Thymus (tissue), 11 donors: ENCODE data around the gene KCTD21. TPM values are rescaled to one million over a fixed set of nuclear protein-coding genes. Genes with fewer than 3 reads are reported as not detected.

Experiments used
- DNase-seq, 9 donors: peaks; one replicate each; pipeline ENCODE4 v3.0.0-alpha.2; 2013; ENCODE audit warnings: low spot score in 9 of 9, low read depth in 6 of 9, missing footprints in 1 of 9
- H3K27ac ChIP-seq, 2 donors: one replicate each; pipeline ENCODE4 v1.5.1; 2013; ENCODE audit warnings: control low read depth in 1 of 2, low read depth in 1 of 2, low read length in 1 of 2, mild to moderate bottlenecking in 1 of 2, moderate library complexity in 1 of 2
- H3K27me3 ChIP-seq, 2 donors: one replicate each; pipeline ENCODE4 v1.5.1; 2013; ENCODE audit warnings: low read length in 1 of 2; ENCODE audit not compliant: control insufficient read depth in 2 of 2, insufficient read depth in 1 of 2
- H3K36me3 ChIP-seq, 2 donors: one replicate each; pipeline ENCODE4 v1.5.1; 2013; ENCODE audit warnings: low read length in 1 of 2, mild to moderate bottlenecking in 1 of 2, moderate library complexity in 1 of 2; ENCODE audit not compliant: control insufficient read depth in 2 of 2, insufficient read depth in 2 of 2
- H3K4me1 ChIP-seq, 2 donors: one replicate each; pipeline ENCODE4 v1.5.1; 2013; ENCODE audit warnings: low read length in 2 of 2; ENCODE audit not compliant: control insufficient read depth in 2 of 2, insufficient read depth in 2 of 2
- H3K4me3 ChIP-seq, 2 donors: one replicate each; pipeline ENCODE4 v1.5.1; 2013; ENCODE audit warnings: low read length in 2 of 2, control low read depth in 1 of 2, mild to moderate bottlenecking in 1 of 2
- H3K9me3 ChIP-seq, 2 donors: one replicate each; pipeline ENCODE4 v1.5.1; 2013; ENCODE audit warnings: low read length in 1 of 2, mild to moderate bottlenecking in 1 of 2; ENCODE audit not compliant: control insufficient read depth in 2 of 2, insufficient read depth in 1 of 2
- WGBS: extraction: QIAGEN DNeasy Blood & Tissue Kit; methylation state at CpG from one replicate; pipeline ENCODE4 v1.1.7; 2013; 5-methylcytosine and 5-hydroxymethylcytosine counted together
- polyA plus RNA-seq: library from polyadenylated mRNA; stranded (reverse); fragments of 200-250 nt; gene quantifications from one replicate; pipeline ENCODE4 v1.2.3, GENCODE V29; 2013
- total RNA-seq: library from RNA; stranded (reverse); fragments of 120-200 nt; gene quantifications from one replicate; pipeline ENCODE4 v1.2.4, GENCODE V29; 2013
- donor health status: healthy.

Gene KCTD21
- total and polyA plus RNA-seq, 2 donors = 3.7 to 5.6 TPM

- no peak for DNase-seq
- Histone ChIP-seq H3K27ac (no peak overlapping the region), H3K36me3 (peaks cover 5 to 15% of the 10 kb centered on the region in 2 donors), H3K4me1 (no peaks in the 10 kb centered on the region), H3K4me3 (no peak overlapping the region), H3K9me3 (no peaks in the 10 kb centered on the region), H3K27me3 (no peaks in the 10 kb centered on the region)
- 94% methylated on average over 7 of the region's 7 CpGs for WGBS
These were observed 17.4 kb downstream of the KCTD21 start for GRCh38 chr11:78170874-78171549.

- no peaks in the 10 kb centered on the region for H3K9me3 ChIP-seq
- H3K4me1 ChIP-seq = no peaks in the 10 kb centered on the region
- 98% methylated on average over 11 of the region's 11 CpGs for WGBS
- H3K27ac ChIP-seq = no peak overlapping the region
- H3K36me3 ChIP-seq = peaks cover 5 to 15% of the 10 kb centered on the region in 2 donors
- H3K4me3 ChIP-seq = no peak overlapping the region
- H3K27me3 ChIP-seq = no peaks in the 10 kb centered on the region
- no peak for DNase-seq
These were observed 18.0 kb downstream of the KCTD21 start for GRCh38 chr11:78170413-78170812.

GRCh38 chr11:78168539-78169477 is 19.6 kb downstream of the KCTD21 start:
- Histone ChIP-seq H3K27me3 (no peaks in the 10 kb centered on the region), H3K9me3 (no peaks in the 10 kb centered on the region), H3K27ac (no peak overlapping the region), H3K4me3 (no peak overlapping the region), H3K4me1 (no peaks in the 10 kb centered on the region), H3K36me3 (peaks cover 5 to 10% of the 10 kb centered on the region in 2 donors)
- WGBS = 89% methylated on average over 17 of the region's 17 CpGs
- no peak for DNase-seq

- no peak for DNase-seq
- Histone ChIP-seq H3K27me3 (no peaks in the 10 kb centered on the region), H3K4me3 (no peak overlapping the region), H3K27ac (no peak overlapping the region), H3K4me1 (no peaks in the 10 kb centered on the region), H3K36me3 (peaks cover 0 to 2% of the 10 kb centered on the region in 2 donors), H3K9me3 (no peaks in the 10 kb centered on the region)
- WGBS = 98% methylated on average over 6 of the region's 6 CpGs
These were observed 21.5 kb downstream of the KCTD21 start for GRCh38 chr11:78166855-78167469.

- no peak overlapping the region for H3K4me3 ChIP-seq
- peaks cover 0 to 2% of the 10 kb centered on the region in 2 donors for H3K4me1 ChIP-seq
- WGBS = over 99% methylated on average over 2 of the region's 2 CpGs
- no peaks in the 10 kb centered on the region for H3K36me3 ChIP-seq
- H3K27ac ChIP-seq = no peak overlapping the region
- no peaks in the 10 kb centered on the region for H3K27me3 ChIP-seq
- H3K9me3 ChIP-seq = no peaks in the 10 kb centered on the region
- DNase-seq = no peak
These were observed 24.0 kb downstream of the KCTD21 start for GRCh38 chr11:78164471-78164870.

GRCh38 chr11:78163828-78164227 is 24.6 kb downstream of the KCTD21 start:
- WGBS = 93% methylated on average over 2 of the region's 2 CpGs
- DNase-seq = no peak
- Histone ChIP-seq H3K27me3 (no peaks in the 10 kb centered on the region), H3K9me3 (no peaks in the 10 kb centered on the region), H3K27ac (no peak overlapping the region), H3K4me1 (peaks cover 0 to 2% of the 10 kb centered on the region in 2 donors), H3K4me3 (no peak overlapping the region), H3K36me3 (no peaks in the 10 kb centered on the region)

GRCh38 chr11:78161962-78162371 is 26.5 kb downstream of the KCTD21 start:
- WGBS = 93% methylated on average over 5 of the region's 5 CpGs
- no peak for DNase-seq
- no peaks in the 10 kb centered on the region for H3K36me3 ChIP-seq
- peaks cover 0 to 2% of the 10 kb centered on the region in 2 donors for H3K4me1 ChIP-seq
- no peak overlapping the region for H3K4me3 ChIP-seq
- H3K27me3 ChIP-seq = no peaks in the 10 kb centered on the region
- no peak overlapping the region for H3K27ac ChIP-seq
- no peaks in the 10 kb centered on the region for H3K9me3 ChIP-seq

GRCh38 chr11:78161346-78161745 is 27.1 kb downstream of the KCTD21 start:
- H3K27ac ChIP-seq = no peak overlapping the region
- WGBS = 77% methylated on average over 2 of the region's 2 CpGs
- peaks cover 0 to 2% of the 10 kb centered on the region in 2 donors for H3K4me1 ChIP-seq
- H3K9me3 ChIP-seq = no peaks in the 10 kb centered on the region
- no peaks in the 10 kb centered on the region for H3K27me3 ChIP-seq
- DNase-seq = no peak
- H3K4me3 ChIP-seq = no peak overlapping the region
- no peaks in the 10 kb centered on the region for H3K36me3 ChIP-seq

GRCh38 chr11:78160557-78160956 is 27.9 kb downstream of the KCTD21 start:
- Histone ChIP-seq H3K4me1 (peaks cover 0 to 2% of the 10 kb centered on the region in 2 donors), H3K9me3 (no peaks in the 10 kb centered on the region), H3K27ac (no peak overlapping the region), H3K27me3 (no peaks in the 10 kb centered on the region), H3K36me3 (no peaks in the 10 kb centered on the region), H3K4me3 (no peak overlapping the region)
- 100% methylated on average over 1 of the region's 1 CpG for WGBS
- no peak for DNase-seq
